K562 treated with DMSO at 1 percent for 48 hours (cell line): ENCODE measurements around the gene UBQLN1. TPM values are rescaled to one million over a fixed set of nuclear protein-coding genes. Genes with fewer than 3 reads are reported as not detected.

Experiments
- total RNA-seq: library from RNA; unstranded; fragments of 300-600 nt; gene quantifications from 2 replicates; pipeline ENCODE4 v1.2.3, GENCODE V29; 2022; ENCODE audit warnings: low replicate concordance; ENCODE audit errors: extremely low read depth

UBQLN1 gene
- total RNA-seq, result not detected in 2 replicates

GRCh38 chr9:83707768-83708514, at the start of gene UBQLN1:
Gene UBQLN1 (minus strand): TSS chr9:83707958. CDS start chr9:83707679, 279 bp downstream.

GRCh38 chr9:83622939-83623678, 84.6 kb downstream of the UBQLN1 start, which contains the start of gene IDNK:
Gene IDNK (plus strand): TSS chr9:83623143. CDS start chr9:83623172, 29 bp downstream.

Other genes with a start within 250 kb of the UBQLN1 start
- gene FRMD3, start 169.6 kb downstream of the UBQLN1 start, total RNA-seq, result not detected in 2 replicates
- gene IDNK, start 84.8 kb downstream of the UBQLN1 start, total RNA-seq, result not detected in 2 replicates
- gene GKAP1, start 109.8 kb upstream of the UBQLN1 start, total RNA-seq, result not detected in 2 replicates
- not detected in 2 replicates for gene KIF27, start 213.5 kb upstream of the UBQLN1 start, total RNA-seq